Astrocyte of the spinal cord (primary cell): ENCODE results near the gene APOBEC2.

Experiments used
- DNase-seq: peaks from one replicate; pipeline ENCODE4 v3.0.0; 2011; ENCODE audit warnings: low read depth, low spot score
- H3K4me3 ChIP-seq: 2 replicates; pipeline ENCODE4 v1.5.1; 2011; ENCODE audit warnings: low read depth, mild to moderate bottlenecking, low read length, moderate library complexity
- CTCF ChIP-seq: IDR thresholded peaks from 2 replicates; pipeline ENCODE4 v1.5.1; 2012; ENCODE audit warnings: low read depth, mild to moderate bottlenecking, low read length, inconsistent platforms
- in situ Hi-C: cut with HindIII; loops from 2 replicates; pipeline ENCODE4 v1.10.0; 2017; ENCODE audit warnings: low sequenced_read_pairs

Gene APOBEC2

GRCh38 chr6:41040940-41041536, 12.0 kb upstream of the APOBEC2 start:
- DNase-seq = no peak
- in situ Hi-C loops = no loop called here

GRCh38 chr6:41042226-41043055, 10.6 kb upstream of the APOBEC2 start, which contains the start of gene TSPO2:
TSS of gene TSPO2 (plus strand) at chr6:41042467. CDS start at chr6:41042986, 519 bp downstream.
- DNase-seq = no peak
- no peak for TF ChIP-seq CTCF
- no peak within 1 kb of the TSS for H3K4me3 ChIP-seq
- in situ Hi-C loops = no loop called here

More at GRCh38 chr6:41040940-41041536, 12.0 kb upstream of the APOBEC2 start:
- H3K4me3 ChIP-seq = no peak overlapping the region
- TF ChIP-seq CTCF = no peak

GRCh38 chr6:41043151-41043550, 9.9 kb upstream of the APOBEC2 start:
- DNase-seq = no peak
- H3K4me3 ChIP-seq = no peak overlapping the region
- no peak for TF ChIP-seq CTCF
- in situ Hi-C loops = no loop called here

- no peak overlapping the region for H3K4me3 ChIP-seq
- TF ChIP-seq CTCF = no peak
- no peak for DNase-seq
- in situ Hi-C loops = no loop called here
Observed at GRCh38 chr6:41045664-41046063, 7.3 kb upstream of the APOBEC2 start.

- TF ChIP-seq CTCF = no peak
- no peak overlapping the region for H3K4me3 ChIP-seq
- no peak for DNase-seq
- in situ Hi-C loops = no loop called here
Observed at GRCh38 chr6:41046084-41046483, 6.9 kb upstream of the APOBEC2 start.

- DNase-seq = no peak
- no peak overlapping the region for H3K4me3 ChIP-seq
- TF ChIP-seq CTCF = no peak
- in situ Hi-C loops = no loop called here
Observed at GRCh38 chr6:41047306-41047705, 5.7 kb upstream of the APOBEC2 start.
